Nephron (organoid): ENCODE measurements around the gene HEXIM1.

Experiments used
- H3K27ac Mint-ChIP-seq, 3 experiments: 2 replicates each; pipeline ENCODE4 v1.8.0; 2020; ENCODE audit warnings: mixed read lengths in 3 of 3, mild to moderate bottlenecking in 2 of 3, moderate library complexity in 1 of 3
- H3K27me3 Mint-ChIP-seq: 2 replicates; pipeline ENCODE4 v1.8.0; 2021; ENCODE audit warnings: low read depth, mild to moderate bottlenecking, moderate library complexity, mixed read lengths
- H3K36me3 Mint-ChIP-seq: 2 replicates; pipeline ENCODE4 v1.8.0; 2020; ENCODE audit warnings: low read depth, mixed read lengths
- H3K4me1 Mint-ChIP-seq: 2 replicates; pipeline ENCODE4 v1.8.0; 2020; ENCODE audit warnings: mixed read lengths
- H3K4me3 Mint-ChIP-seq, 3 experiments: 2 replicates each; pipeline ENCODE4 v1.8.0; 2020; ENCODE audit warnings: mild to moderate bottlenecking in 3 of 3, mixed read lengths in 3 of 3, moderate library complexity in 2 of 3
- H3K9me3 Mint-ChIP-seq: 2 replicates; pipeline ENCODE4 v1.8.0; 2020; ENCODE audit warnings: mixed read lengths
- CTCF ChIP-seq, 3 experiments: fragments of 200-600 bp; sonication (generic); IDR thresholded peaks; one replicate each; pipeline ENCODE4 v1.5.0; 2021; ENCODE audit warnings: antibody characterized with exemption in 3 of 3; ENCODE audit not compliant: unreplicated experiment in 3 of 3

The HEXIM1 gene

DNA sequence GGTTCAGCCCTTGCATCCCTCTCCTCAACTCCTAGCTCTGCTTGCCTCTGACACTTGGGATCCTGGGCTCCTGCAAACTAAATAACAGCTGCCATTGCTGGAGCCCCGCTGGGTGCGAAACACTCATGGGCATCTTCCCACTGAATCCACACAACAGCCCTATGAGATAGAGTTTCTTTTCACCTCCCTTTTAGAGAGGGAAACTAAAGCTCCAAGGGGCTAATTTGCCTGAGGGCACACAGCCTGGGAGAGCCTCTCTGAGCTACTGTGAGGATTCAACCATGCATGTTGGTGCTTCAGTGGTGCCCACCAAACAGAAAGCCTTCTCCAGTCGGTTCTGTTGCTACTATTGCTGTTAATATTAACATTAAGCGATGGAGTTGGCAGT is 8.7 kb upstream of the HEXIM1 start:
- H3K4me1 Mint-ChIP-seq: peaks cover 11% of the 10 kb centered on the region
- H3K9me3 Mint-ChIP-seq: peaks cover 2% of the 10 kb centered on the region
- H3K36me3 Mint-ChIP-seq: no peaks in the 10 kb centered on the region

GRCh38 chr17:45143094-45143670 is 5.1 kb upstream of the HEXIM1 start:
- Mint-ChIP-seq H3K36me3 (no peaks in the 10 kb centered on the region), H3K4me1 (peaks cover 28% of the 10 kb centered on the region), H3K4me3 (peak overlapping the region in 2 of 3 experiments; percentile 77 to 80), H3K27ac (peak overlapping the region; percentile 90 to 95 (median 93)), H3K9me3 (no peaks in the 10 kb centered on the region), H3K27me3 (no peaks in the 10 kb centered on the region)
- TF ChIP-seq CTCF (IDR thresholded peaks at IDR 0.05; ENCODE audit: unreplicated experiment in 3 of 3): no peak

More for the DNA sequence above, 8.7 kb upstream of the HEXIM1 start:
- Mint-ChIP-seq H3K4me3 (peak overlapping the region in 1 of 3 experiments; percentile 24), H3K27ac (no peak overlapping the region), H3K27me3 (no peaks in the 10 kb centered on the region)
- no peak for TF ChIP-seq CTCF (IDR thresholded peaks at IDR 0.05; ENCODE audit: unreplicated experiment in 3 of 3)

DNA sequence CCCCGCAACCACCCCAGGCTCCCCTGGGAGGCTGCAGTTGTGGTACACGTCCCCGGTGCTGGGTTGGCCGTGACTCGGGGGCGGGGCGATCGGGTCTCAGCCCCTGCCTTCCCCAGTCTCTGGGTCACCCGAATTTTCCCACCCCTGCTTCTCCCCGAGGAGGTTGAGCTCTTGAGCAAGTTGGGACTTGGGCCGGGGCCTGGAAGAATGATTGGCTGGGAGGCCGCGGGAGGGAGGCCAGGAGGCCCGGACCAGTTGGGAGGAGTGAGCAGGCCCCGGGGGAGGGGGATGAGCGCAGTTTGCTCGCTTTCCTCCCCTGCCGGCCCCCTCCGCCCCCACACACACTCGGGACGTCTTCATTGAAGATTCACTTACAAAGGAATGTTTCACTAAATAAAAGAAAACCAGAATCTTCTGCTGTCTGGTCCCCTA is 4.5 kb upstream of the HEXIM1 start:
- H3K4me1 Mint-ChIP-seq: peaks cover 28% of the 10 kb centered on the region
- H3K27me3 Mint-ChIP-seq: no peaks in the 10 kb centered on the region
- peak overlapping the region; percentile 90 to 95 (median 93) for H3K27ac Mint-ChIP-seq
- peak overlapping the region; percentile 61 to 80 (median 77) for H3K4me3 Mint-ChIP-seq
- H3K36me3 Mint-ChIP-seq: no peaks in the 10 kb centered on the region
- TF ChIP-seq CTCF (IDR thresholded peaks at IDR 0.05; ENCODE audit: unreplicated experiment in 3 of 3): no peak
- no peaks in the 10 kb centered on the region for H3K9me3 Mint-ChIP-seq

- H3K27me3 Mint-ChIP-seq: no peaks in the 10 kb centered on the region
- H3K4me3 Mint-ChIP-seq: peak overlapping the region; percentile 61 to 80 (median 77)
- peaks cover 25% of the 10 kb centered on the region for H3K4me1 Mint-ChIP-seq
- no peak for TF ChIP-seq CTCF (IDR thresholded peaks at IDR 0.05; ENCODE audit: unreplicated experiment in 3 of 3)
- no peaks in the 10 kb centered on the region for H3K36me3 Mint-ChIP-seq
- no peaks in the 10 kb centered on the region for H3K9me3 Mint-ChIP-seq
- peak overlapping the region; percentile 90 to 100 (median 95) for H3K27ac Mint-ChIP-seq
Measured at GRCh38 chr17:45144199-45145034, 3.9 kb upstream of the HEXIM1 start.

DNA sequence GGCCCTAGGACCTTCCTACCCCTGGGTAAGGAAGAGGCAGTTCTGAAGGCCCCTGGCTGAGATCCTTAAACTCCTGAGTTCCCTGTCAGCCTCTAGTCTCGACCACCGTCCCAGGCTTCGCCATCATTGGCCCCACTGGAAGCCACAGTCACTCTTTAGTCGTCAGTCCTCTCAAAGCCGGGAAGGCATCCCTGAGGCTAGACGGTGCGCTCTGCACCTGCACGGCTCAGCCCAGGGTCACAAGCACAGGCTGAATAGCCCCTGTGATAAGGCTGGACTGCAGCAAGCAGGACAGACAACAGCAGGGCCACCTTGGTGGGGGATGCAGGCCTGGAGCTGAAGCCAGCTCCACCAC is 3.3 kb upstream of the HEXIM1 start:
- no peaks in the 10 kb centered on the region for H3K27me3 Mint-ChIP-seq

More for the DNA sequence above, 3.3 kb upstream of the HEXIM1 start:
- no peaks in the 10 kb centered on the region for H3K9me3 Mint-ChIP-seq
- peak overlapping the region; percentile 81 to 100 (median 84) for H3K27ac Mint-ChIP-seq
- peaks cover 3% of the 10 kb centered on the region for H3K36me3 Mint-ChIP-seq
- no peak for TF ChIP-seq CTCF (IDR thresholded peaks at IDR 0.05; ENCODE audit: unreplicated experiment in 3 of 3)
- H3K4me1 Mint-ChIP-seq: peaks cover 23% of the 10 kb centered on the region
- H3K4me3 Mint-ChIP-seq: peak overlapping the region; percentile 31 to 70 (median 48)
